Neural progenitor cell (in vitro differentiated cells): Measurements from ENCODE around the gene C19orf81.

Experiments used
- CTCF ChIP-seq: fragments of 200-600 bp; sonication (generic); IDR thresholded peaks from 2 replicates; pipeline ENCODE4 v1.5.1; 2017; ENCODE audit warnings: antibody characterized with exemption, mild to moderate bottlenecking
- EZH2 ChIP-seq: fragments of 200-600 bp; sonication (generic); IDR thresholded peaks from 2 replicates; pipeline ENCODE4 v1.6.1; 2017; ENCODE audit warnings: antibody characterized with exemption, mild to moderate bottlenecking, moderate library complexity
- EZH2phosphoT487 ChIP-seq: fragments of 200-600 bp; sonication (generic); IDR thresholded peaks from 2 replicates; pipeline ENCODE4 v1.6.1; 2017; ENCODE audit warnings: antibody characterized with exemption

- peak; percentile 12 for TF ChIP-seq CTCF
- no peak for TF ChIP-seq EZH2
- TF ChIP-seq EZH2phosphoT487 = no peak
These were observed 14.2 kb downstream of the C19orf81 start for GRCh38 chr19:50663482-50663790.
